HepG2 (cell line): Measurements from ENCODE around the gene MTCH1. TPM values are rescaled to one million over a fixed set of nuclear protein-coding genes. Genes with fewer than 3 reads are reported as not detected.

ENCODE experiments used
- ATAC-seq: fragments of 200-7000 bp; cut with Tn5 transposase; 3 replicates; pipeline ENCODE4 v1.9.1; 2020; ENCODE audit warnings: mild to moderate bottlenecking, moderate library complexity
- BruUV-seq: library from RNA; stranded (reverse); fragments of 400-500 nt; replicated peaks from 2 replicates; lab custom pipeline; 2021; lab: Mats Ljungman, UMichigan
- CTCF ChIA-PET: fragments of 300-600 bp; formaldehyde crosslinking; extraction: SDS; loops from one replicate; lab custom pipeline; 2021; ENCODE audit warnings: low total read pairs, inconsistent platforms, low intra/inter-chr PET ratio; lab: Yijun Ruan, JAX
- POLR2A ChIA-PET: fragments of 350-600 bp; sonication (Branson Sonifier 250); formaldehyde crosslinking; loops from one replicate; lab custom pipeline; 2020; ENCODE audit warnings: antibody characterized with exemption, inconsistent platforms; lab: Yijun Ruan, JAX
- DNase-seq: peaks from one replicate; pipeline ENCODE4 v3.0.0-alpha.2; 2015; ENCODE audit warnings: low spot score
- FAIRE-seq: peaks from 3 replicates; lab custom pipeline; 2011; peaks lifted over from hg19 to GRCh38; lab: Jason Lieb, UNC
- H2AFZ ChIP-seq: one replicate; pipeline ENCODE4 v1.6.1; 2011; ENCODE audit warnings: low read length, inconsistent platforms
- H3K27ac ChIP-seq: fragments of 300-600 bp; 3 replicates; pipeline ENCODE4 v1.8.0; 2011; ENCODE audit warnings: mixed run types, mild to moderate bottlenecking, mixed read lengths, low read length, inconsistent platforms; ENCODE audit not compliant: insufficient read depth; ENCODE audit errors: extremely low read length
- H3K27me3 ChIP-seq, 2 experiments: fragments of 200-600 bp in 1 of 2; 2 replicates in 1 of 2; 3 replicates in 1 of 2; pipeline versions ENCODE4 v1.6.0 to v1.8.0; 2011; ENCODE audit warnings: low read length in 2 of 2, mild to moderate bottlenecking in 2 of 2, moderate library complexity in 2 of 2, inconsistent platforms in 1 of 2; ENCODE audit not compliant: insufficient read depth in 2 of 2, control insufficient read depth in 1 of 2
- H3K36me3 ChIP-seq, 2 experiments: fragments of 200-600 bp in 1 of 2; replicated peaks in 1 of 2; 2 replicates in 1 of 2; 3 replicates in 1 of 2; pipeline versions ENCODE4 v1.5.1 to v1.8.0; 2011; ENCODE audit warnings: low read length in 2 of 2, inconsistent platforms in 1 of 2; ENCODE audit not compliant: insufficient read depth in 2 of 2, control insufficient read depth in 1 of 2
- H3K4me1 ChIP-seq: 2 replicates; pipeline ENCODE4 v1.5.1; 2012; ENCODE audit warnings: low read length, inconsistent platforms; ENCODE audit not compliant: insufficient read depth
- H3K4me2 ChIP-seq: 2 replicates; pipeline ENCODE4 v1.6.0; 2011; ENCODE audit warnings: low read depth, low read length, inconsistent platforms
- H3K4me3 ChIP-seq, 3 experiments: fragments of 200-600 bp in 1 of 3; sonication (generic), shearing (Covaris generic) in 1 of 3; replicated peaks in 1 of 3; 2 replicates each; pipeline ENCODE4 v1.5.1; 2011 to 2016; ENCODE audit warnings: low read length in 3 of 3, inconsistent platforms in 2 of 3, low read depth in 2 of 3, mild to moderate bottlenecking in 2 of 3, control low read depth in 1 of 3, mixed read lengths in 1 of 3; ENCODE audit not compliant: insufficient read depth in 1 of 3
- H3K79me2 ChIP-seq: one replicate; pipeline ENCODE4 v1.6.1; 2011; ENCODE audit warnings: low read length, inconsistent platforms; ENCODE audit not compliant: insufficient read depth
- H3K9ac ChIP-seq: 2 replicates; pipeline ENCODE4 v1.6.0; 2011; ENCODE audit warnings: mild to moderate bottlenecking, low read depth, low read length, inconsistent platforms; ENCODE audit not compliant: insufficient read depth
- H3K9me3 ChIP-seq: 2 replicates; pipeline ENCODE4 v1.5.1; 2012; ENCODE audit warnings: mild to moderate bottlenecking, low read length
- H4K20me1 ChIP-seq: 2 replicates; pipeline ENCODE4 v1.6.0; 2011; ENCODE audit warnings: inconsistent platforms, mild to moderate bottlenecking, low read length, moderate library complexity; ENCODE audit not compliant: insufficient read depth
- ELF4 ChIP-seq: sonication (generic); formaldehyde crosslinking; IDR thresholded peaks from 2 replicates; pipeline ENCODE4 v1.5.0; 2020; ENCODE audit warnings: missing genetic modification reagents, mild to moderate bottlenecking, moderate library complexity, borderline replicate concordance
- ISL2 ChIP-seq: sonication (generic); formaldehyde crosslinking; IDR thresholded peaks from 2 replicates; pipeline ENCODE4 v1.5.0; 2020; ENCODE audit warnings: missing genetic modification reagents
- JARID2 ChIP-seq: sonication (generic); formaldehyde crosslinking; IDR thresholded peaks from 2 replicates; pipeline ENCODE4 v1.8.1; 2023; ENCODE audit warnings: missing genetic modification reagents, inconsistent platforms; ENCODE audit not compliant: insufficient replicate concordance
- KDM5B ChIP-seq: sonication (generic); formaldehyde crosslinking; IDR thresholded peaks from 2 replicates; pipeline ENCODE4 v1.4.0; 2020; ENCODE audit warnings: missing genetic modification reagents, mild to moderate bottlenecking, borderline replicate concordance
- KLF11 ChIP-seq: IDR thresholded peaks from 2 replicates; pipeline ENCODE4 v1.6.1; 2016; ENCODE audit warnings: missing compliant biosample characterization
- PAX8 ChIP-seq: sonication (generic); formaldehyde crosslinking; IDR thresholded peaks from 2 replicates; pipeline ENCODE4 v1.8.0; 2022; ENCODE audit warnings: mild to moderate bottlenecking, missing genetic modification reagents, borderline replicate concordance
- SNAI1 ChIP-seq: sonication (generic); formaldehyde crosslinking; IDR thresholded peaks from 2 replicates; pipeline ENCODE4 v1.5.0; 2020; ENCODE audit warnings: mild to moderate bottlenecking, missing genetic modification reagents, borderline replicate concordance
- SRSF4 ChIP-seq: fragments of 200-400 bp; formaldehyde crosslinking; IDR thresholded peaks from one replicate; pipeline ENCODE4 v1.6.1; 2018; ENCODE audit warnings: mild to moderate bottlenecking, low read depth, low read length, moderate library complexity; ENCODE audit not compliant: poor library complexity, severe bottlenecking
- ZBTB3 ChIP-seq: sonication (generic); formaldehyde crosslinking; IDR thresholded peaks from 2 replicates; pipeline ENCODE4 v1.4.0; 2020; ENCODE audit warnings: low read depth, mild to moderate bottlenecking, moderate library complexity, missing genetic modification reagents, borderline replicate concordance
- ZNF235 ChIP-seq: sonication (generic); formaldehyde crosslinking; IDR thresholded peaks from 2 replicates; pipeline ENCODE4 v1.8.1; 2023; ENCODE audit warnings: mild to moderate bottlenecking, missing genetic modification reagents, borderline replicate concordance
- ZNF317 ChIP-seq: sonication (generic); formaldehyde crosslinking; IDR thresholded peaks from 2 replicates; pipeline ENCODE4 v1.5.0; 2020; ENCODE audit warnings: mild to moderate bottlenecking, missing genetic modification reagents
- ZNF335 ChIP-seq: sonication (generic); formaldehyde crosslinking; IDR thresholded peaks from 2 replicates; pipeline ENCODE4 v1.4.0; 2020; ENCODE audit warnings: missing genetic modification reagents
- ZNF597 ChIP-seq: sonication (generic); formaldehyde crosslinking; IDR thresholded peaks from 2 replicates; pipeline ENCODE4 v1.5.0; 2020; ENCODE audit warnings: missing genetic modification reagents
- ZNF703 ChIP-seq: sonication (generic); formaldehyde crosslinking; IDR thresholded peaks from 2 replicates; pipeline ENCODE4 v1.5.1; 2020; ENCODE audit warnings: missing genetic modification reagents, mild to moderate bottlenecking, moderate library complexity, borderline replicate concordance
- ZNF800 ChIP-seq: sonication (generic); formaldehyde crosslinking; IDR thresholded peaks from 2 replicates; pipeline ENCODE4 v1.4.0; 2020; ENCODE audit warnings: missing genetic modification reagents
- WGBS: methylation state at CpG from one replicate; pipeline ENCODE4 v1.1.6; 2017; ENCODE audit warnings: low lambda C conversion rate; 5-methylcytosine and 5-hydroxymethylcytosine counted together
- in situ Hi-C: cut with HindIII; loops from 2 replicates; pipeline ENCODE4 v1.10.0; 2017; ENCODE audit warnings: low pct_unique_long_range_greater_than_20kb; ENCODE audit not compliant: extremely low pct_ligation_motif_present
- intact Hi-C: fragments of 100-400 bp; cut with micrococcal nuclease; formaldehyde crosslinking; loops from one replicate; pipeline ENCODE4 v1.10.0; 2022; ENCODE audit not compliant: unreplicated experiment
- polyA plus RNA-seq, 8 experiments: library from polyadenylated mRNA; depleted of rRNA in 3 of 8; stranded (reverse) in 7 of 8; unstranded in 1 of 8; fragments of >200 nt; fragmentation: Illumina TruSeq in 4 of 8; extraction: Trizol in 4 of 8; gene quantifications; 2 replicates each; pipeline versions ENCODE4 v1.2.1 to v1.2.3, GENCODE V29; 2011 to 2016; ENCODE audit warnings: low read depth in 4 of 8, missing spikeins in 1 of 8, mixed read lengths in 1 of 8; ENCODE audit not compliant: insufficient read depth in 1 of 8
- total RNA-seq, 5 experiments: library from RNA; depleted of rRNA; stranded (reverse); fragments of >200 nt; fragmentation: Illumina TruSeq; extraction: Trizol; gene quantifications; 2 replicates each; pipeline ENCODE4 v1.2.3, GENCODE V29; 2016; ENCODE audit warnings: low read depth in 1 of 5
- TF ChIP-seq, protein P1 (sequence below): sonication (generic); formaldehyde crosslinking; IDR thresholded peaks from 2 replicates; pipeline ENCODE4 v1.8.0; 2022; ENCODE audit warnings: mild to moderate bottlenecking, missing genetic modification reagents
- TF ChIP-seq, protein P2 (sequence below): sonication (generic); formaldehyde crosslinking; IDR thresholded peaks from 2 replicates; pipeline ENCODE4 v1.8.1; 2022; ENCODE audit warnings: low read depth, mild to moderate bottlenecking, missing genetic modification reagents

MTCH1 gene
- total and polyA plus RNA-seq, 2 of the 13 experiments (the other 11 are each of a cell fraction or from before 2014, with no cell fraction given), result 86.2 to 144 TPM

GRCh38 chr6:36973190-36973589 is 12.8 kb downstream of the MTCH1 start:
- FAIRE-seq, result no peak
- in situ Hi-C loops, result no loop called here
- 92% methylated on average over 1 of the region's 1 CpG for WGBS
- TF ChIP-seq ELF4 (CRISPR knock-in tag) (no peak), ISL2 (CRISPR knock-in tag) (no peak), ZNF317 (no peak), KLF11 (no peak), ZNF800 (CRISPR knock-in tag) (no peak), ZNF235 (CRISPR knock-in tag) (no peak), ZNF703 (CRISPR knock-in tag) (no peak), SNAI1 (CRISPR knock-in tag) (no peak), PAX8 (CRISPR knock-in tag) (no peak), KDM5B (CRISPR knock-in tag) (no peak), ZNF597 (CRISPR knock-in tag) (no peak), ZBTB3 (CRISPR knock-in tag) (no peak), SRSF4 (no peak), JARID2 (CRISPR knock-in tag) (no peak), ZNF335 (CRISPR knock-in tag) (no peak)
- TF ChIP-seq, protein P1, sequence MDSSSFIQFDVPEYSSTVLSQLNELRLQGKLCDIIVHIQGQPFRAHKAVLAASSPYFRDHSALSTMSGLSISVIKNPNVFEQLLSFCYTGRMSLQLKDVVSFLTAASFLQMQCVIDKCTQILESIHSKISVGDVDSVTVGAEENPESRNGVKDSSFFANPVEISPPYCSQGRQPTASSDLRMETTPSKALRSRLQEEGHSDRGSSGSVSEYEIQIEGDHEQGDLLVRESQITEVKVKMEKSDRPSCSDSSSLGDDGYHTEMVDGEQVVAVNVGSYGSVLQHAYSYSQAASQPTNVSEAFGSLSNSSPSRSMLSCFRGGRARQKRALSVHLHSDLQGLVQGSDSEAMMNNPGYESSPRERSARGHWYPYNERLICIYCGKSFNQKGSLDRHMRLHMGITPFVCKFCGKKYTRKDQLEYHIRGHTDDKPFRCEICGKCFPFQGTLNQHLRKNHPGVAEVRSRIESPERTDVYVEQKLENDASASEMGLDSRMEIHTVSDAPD (CRISPR knock-in tag), result no peak
- TF ChIP-seq, protein P2, sequence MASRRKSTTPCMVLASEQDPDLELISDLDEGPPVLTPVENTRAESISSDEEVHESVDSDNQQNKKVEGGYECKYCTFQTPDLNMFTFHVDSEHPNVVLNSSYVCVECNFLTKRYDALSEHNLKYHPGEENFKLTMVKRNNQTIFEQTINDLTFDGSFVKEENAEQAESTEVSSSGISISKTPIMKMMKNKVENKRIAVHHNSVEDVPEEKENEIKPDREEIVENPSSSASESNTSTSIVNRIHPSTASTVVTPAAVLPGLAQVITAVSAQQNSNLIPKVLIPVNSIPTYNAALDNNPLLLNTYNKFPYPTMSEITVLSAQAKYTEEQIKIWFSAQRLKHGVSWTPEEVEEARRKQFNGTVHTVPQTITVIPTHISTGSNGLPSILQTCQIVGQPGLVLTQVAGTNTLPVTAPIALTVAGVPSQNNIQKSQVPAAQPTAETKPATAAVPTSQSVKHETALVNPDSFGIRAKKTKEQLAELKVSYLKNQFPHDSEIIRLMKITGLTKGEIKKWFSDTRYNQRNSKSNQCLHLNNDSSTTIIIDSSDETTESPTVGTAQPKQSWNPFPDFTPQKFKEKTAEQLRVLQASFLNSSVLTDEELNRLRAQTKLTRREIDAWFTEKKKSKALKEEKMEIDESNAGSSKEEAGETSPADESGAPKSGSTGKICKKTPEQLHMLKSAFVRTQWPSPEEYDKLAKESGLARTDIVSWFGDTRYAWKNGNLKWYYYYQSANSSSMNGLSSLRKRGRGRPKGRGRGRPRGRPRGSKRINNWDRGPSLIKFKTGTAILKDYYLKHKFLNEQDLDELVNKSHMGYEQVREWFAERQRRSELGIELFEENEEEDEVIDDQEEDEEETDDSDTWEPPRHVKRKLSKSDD (CRISPR knock-in tag), result no peak
- TF ChIP-seq, all 625 proteins: peak for 0
- BruUV-seq, result no TSS peak
- POLR2A ChIA-PET, result no interaction called here
- no peaks in the 10 kb centered on the region for H3K9me3 ChIP-seq
- no peaks in the 10 kb centered on the region for H3K79me2 ChIP-seq
- intact Hi-C loops, result no loop called here
- H3K4me2 ChIP-seq, result no peak overlapping the region
- no peaks in the 10 kb centered on the region for H3K27me3 ChIP-seq
- peaks cover 82 to 98% of the 10 kb centered on the region in 2 experiments for H3K36me3 ChIP-seq
- H3K4me1 ChIP-seq, result no peaks in the 10 kb centered on the region
- H3K27ac ChIP-seq, result no peak overlapping the region
- no peak for ATAC-seq
- H3K9ac ChIP-seq, result no peak overlapping the region
- H3K4me3 ChIP-seq, result no peak overlapping the region
- DNase-seq, result no peak
- CTCF ChIA-PET, result no interaction called here
- no peak overlapping the region for H2AFZ ChIP-seq
- no peaks in the 10 kb centered on the region for H4K20me1 ChIP-seq
